ENCODE measurements around the gene FGD2.

DNA sequence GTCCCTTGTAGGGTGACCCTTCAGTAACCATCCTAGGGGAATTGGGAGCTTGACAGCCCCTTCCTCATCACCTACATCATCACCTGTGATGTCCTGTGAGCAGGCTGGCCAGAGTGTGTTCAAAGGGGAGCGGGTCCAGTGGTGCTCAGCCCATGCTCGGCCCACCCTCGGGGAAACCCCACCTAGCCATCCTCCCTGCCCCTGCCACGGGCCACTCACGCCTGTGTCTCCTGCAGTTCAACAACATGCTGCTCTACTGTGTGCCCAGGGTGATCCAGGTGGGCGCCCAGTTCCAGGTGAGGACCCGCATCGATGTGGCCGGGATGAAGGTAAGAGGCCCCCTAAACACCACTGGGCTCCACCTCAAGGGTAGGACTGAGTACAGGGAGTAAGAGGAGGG, 10.1 kb downstream of the FGD2 start:
- TF ChIP-seq, protein P1, sequence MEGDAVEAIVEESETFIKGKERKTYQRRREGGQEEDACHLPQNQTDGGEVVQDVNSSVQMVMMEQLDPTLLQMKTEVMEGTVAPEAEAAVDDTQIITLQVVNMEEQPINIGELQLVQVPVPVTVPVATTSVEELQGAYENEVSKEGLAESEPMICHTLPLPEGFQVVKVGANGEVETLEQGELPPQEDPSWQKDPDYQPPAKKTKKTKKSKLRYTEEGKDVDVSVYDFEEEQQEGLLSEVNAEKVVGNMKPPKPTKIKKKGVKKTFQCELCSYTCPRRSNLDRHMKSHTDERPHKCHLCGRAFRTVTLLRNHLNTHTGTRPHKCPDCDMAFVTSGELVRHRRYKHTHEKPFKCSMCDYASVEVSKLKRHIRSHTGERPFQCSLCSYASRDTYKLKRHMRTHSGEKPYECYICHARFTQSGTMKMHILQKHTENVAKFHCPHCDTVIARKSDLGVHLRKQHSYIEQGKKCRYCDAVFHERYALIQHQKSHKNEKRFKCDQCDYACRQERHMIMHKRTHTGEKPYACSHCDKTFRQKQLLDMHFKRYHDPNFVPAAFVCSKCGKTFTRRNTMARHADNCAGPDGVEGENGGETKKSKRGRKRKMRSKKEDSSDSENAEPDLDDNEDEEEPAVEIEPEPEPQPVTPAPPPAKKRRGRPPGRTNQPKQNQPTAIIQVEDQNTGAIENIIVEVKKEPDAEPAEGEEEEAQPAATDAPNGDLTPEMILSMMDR (IDR thresholded peaks at IDR 0.05) = no peak
- no peak for TF ChIP-seq POLR2A (IDR thresholded peaks at IDR 0.05)

All from body of pancreas (tissue), 4 donors.